ENCODE results near the gene SEC14L2. TPM values are rescaled to one million over a fixed set of nuclear protein-coding genes. Genes with fewer than 3 reads are reported as not detected.

Gene SEC14L2
- total RNA-seq, 2 donors from 2014 or later: 0.89 to 2.8 TPM

DNA sequence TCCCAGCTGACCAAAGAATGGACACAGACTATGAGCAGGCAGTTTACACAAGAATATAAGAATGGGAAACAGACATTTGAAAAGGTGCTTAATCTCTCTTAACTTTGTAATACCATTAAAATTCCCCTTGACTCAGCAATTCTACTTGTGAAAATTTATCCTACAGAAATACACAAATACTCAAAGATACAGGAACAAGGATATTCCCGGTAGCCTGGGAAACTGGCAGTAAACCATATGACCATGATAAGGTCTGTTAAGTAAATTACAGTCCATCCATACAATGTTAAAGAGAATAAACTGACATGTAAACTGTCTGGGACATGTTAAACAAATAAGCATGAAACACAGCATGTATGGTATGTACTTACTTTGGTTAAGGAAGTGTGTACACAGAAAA, 20.0 kb downstream of the SEC14L2 start:
- Histone ChIP-seq H3K4me3 (no peak overlapping the region), H3K27ac (no peak overlapping the region), H3K36me3 (peaks cover 26% of the 10 kb centered on the region), H3K4me1 (peaks cover 0 to 6% of the 10 kb centered on the region in 2 donors), H3K27me3 (no peaks in the 10 kb centered on the region), H3K9me3 (no peaks in the 10 kb centered on the region)
- no peak for DNase-seq (ENCODE audit: low spot score)
- TF ChIP-seq, protein P1, sequence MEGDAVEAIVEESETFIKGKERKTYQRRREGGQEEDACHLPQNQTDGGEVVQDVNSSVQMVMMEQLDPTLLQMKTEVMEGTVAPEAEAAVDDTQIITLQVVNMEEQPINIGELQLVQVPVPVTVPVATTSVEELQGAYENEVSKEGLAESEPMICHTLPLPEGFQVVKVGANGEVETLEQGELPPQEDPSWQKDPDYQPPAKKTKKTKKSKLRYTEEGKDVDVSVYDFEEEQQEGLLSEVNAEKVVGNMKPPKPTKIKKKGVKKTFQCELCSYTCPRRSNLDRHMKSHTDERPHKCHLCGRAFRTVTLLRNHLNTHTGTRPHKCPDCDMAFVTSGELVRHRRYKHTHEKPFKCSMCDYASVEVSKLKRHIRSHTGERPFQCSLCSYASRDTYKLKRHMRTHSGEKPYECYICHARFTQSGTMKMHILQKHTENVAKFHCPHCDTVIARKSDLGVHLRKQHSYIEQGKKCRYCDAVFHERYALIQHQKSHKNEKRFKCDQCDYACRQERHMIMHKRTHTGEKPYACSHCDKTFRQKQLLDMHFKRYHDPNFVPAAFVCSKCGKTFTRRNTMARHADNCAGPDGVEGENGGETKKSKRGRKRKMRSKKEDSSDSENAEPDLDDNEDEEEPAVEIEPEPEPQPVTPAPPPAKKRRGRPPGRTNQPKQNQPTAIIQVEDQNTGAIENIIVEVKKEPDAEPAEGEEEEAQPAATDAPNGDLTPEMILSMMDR (IDR thresholded peaks at IDR 0.05): no peak

- Histone ChIP-seq H3K36me3 (peaks cover 22% of the 10 kb centered on the region), H3K9me3 (no peaks in the 10 kb centered on the region), H3K27ac (peak overlapping the region in 1 of 2 donors; percentile 92), H3K4me1 (peaks cover 0 to 37% of the 10 kb centered on the region in 2 donors), H3K27me3 (no peaks in the 10 kb centered on the region), H3K4me3 (no peak overlapping the region)
- TF ChIP-seq, protein P1 (IDR thresholded peaks at IDR 0.05): no peak
- no peak for DNase-seq (ENCODE audit: low spot score)
Measured at GRCh38 chr22:30420347-30421125, 23.7 kb downstream of the SEC14L2 start.

DNA sequence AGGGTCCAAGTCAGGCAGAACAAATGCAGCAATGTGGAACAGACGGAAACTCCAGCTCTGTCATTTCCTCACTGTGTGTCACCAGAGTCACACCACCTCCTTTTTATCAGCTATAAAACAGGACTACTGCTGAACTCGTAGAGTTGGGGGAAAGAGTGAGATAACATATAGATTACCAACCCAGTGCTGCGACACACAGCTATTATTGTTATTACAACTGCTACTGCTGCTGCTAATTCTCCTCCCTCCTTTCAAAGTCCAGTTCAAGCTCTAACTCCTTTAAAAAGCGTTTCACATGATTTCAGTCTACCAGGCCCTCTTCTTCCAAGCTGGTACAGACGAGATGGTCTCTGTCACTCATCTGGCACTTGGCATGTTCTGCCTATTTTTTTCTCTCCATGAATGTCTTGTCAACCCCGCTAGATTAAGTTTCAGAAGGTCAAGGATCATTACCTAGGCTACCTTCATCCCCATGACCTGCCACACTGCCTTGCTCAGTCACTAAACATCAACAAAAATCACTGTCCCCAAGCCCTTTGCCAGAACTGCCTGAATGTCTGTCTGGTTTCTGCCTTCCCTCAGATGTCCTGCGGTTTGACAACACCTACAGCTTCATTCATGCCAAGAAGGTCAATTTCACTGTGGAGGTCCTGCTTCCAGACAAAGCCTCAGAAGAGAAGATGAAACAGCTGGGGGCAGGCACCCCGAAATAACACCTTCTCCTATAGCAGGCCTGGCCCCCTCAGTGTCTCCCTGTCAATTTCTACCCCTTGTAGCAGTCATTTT, 25.1 kb downstream of the SEC14L2 start:
- peak overlapping the region in 1 of 2 donors; percentile 71 for H3K4me3 ChIP-seq
- TF ChIP-seq, protein P1 (IDR thresholded peaks at IDR 0.05): no peak
- peaks cover 9% of the 10 kb centered on the region for H3K36me3 ChIP-seq
- H3K9me3 ChIP-seq: no peaks in the 10 kb centered on the region
- peaks cover 0 to 48% of the 10 kb centered on the region in 2 donors for H3K4me1 ChIP-seq
- DNase-seq (ENCODE audit: low spot score): no peak
- H3K27ac ChIP-seq: peak overlapping the region; percentile 92 to 98
- H3K27me3 ChIP-seq: no peaks in the 10 kb centered on the region

DNA sequence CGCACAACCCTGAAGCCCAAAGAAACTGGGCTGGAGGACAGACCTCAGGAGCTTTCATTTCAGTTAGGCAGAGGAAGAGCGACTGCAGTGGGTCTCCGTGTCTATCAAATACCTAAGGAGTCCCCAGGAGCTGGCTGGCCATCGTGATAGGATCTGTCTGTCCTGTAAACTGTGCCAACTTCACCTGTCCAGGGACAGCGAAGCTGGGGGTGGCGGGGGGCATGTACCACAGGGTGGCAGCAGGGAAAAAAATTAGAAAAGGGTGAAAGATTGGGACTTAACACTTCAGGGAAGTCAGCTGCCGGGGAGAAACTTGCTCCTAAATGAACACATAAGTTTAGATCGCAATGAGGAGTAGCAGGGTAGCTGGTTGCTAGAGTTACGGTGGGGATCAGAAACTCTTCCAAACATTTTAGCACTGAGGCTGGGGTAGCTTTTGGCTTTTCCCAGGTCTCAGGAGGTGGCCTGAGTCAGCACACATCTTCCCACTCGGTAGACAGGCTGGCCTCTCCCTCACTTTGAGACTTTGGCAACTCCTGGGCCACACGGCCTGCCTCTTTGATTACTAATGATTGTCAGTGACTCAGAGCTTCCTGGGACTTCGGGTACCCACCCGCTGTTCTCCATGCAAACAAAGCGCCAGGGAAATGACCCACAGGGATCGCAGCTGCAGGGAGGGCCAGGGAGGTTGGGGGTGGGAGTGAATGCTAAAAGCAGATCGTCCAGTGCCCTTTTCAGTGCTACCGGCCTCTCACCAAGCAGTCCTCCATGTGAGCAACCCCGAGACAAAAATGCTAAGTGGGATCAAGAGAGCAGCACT, 25.9 kb downstream of the SEC14L2 start:
- no peaks in the 10 kb centered on the region for H3K27me3 ChIP-seq
- peak; percentile 93 for DNase-seq (ENCODE audit: low spot score)
- TF ChIP-seq, protein P1 (IDR thresholded peaks at IDR 0.05): no peak
- H3K4me3 ChIP-seq: peak overlapping the region; percentile 39 to 71
- peaks cover 0 to 48% of the 10 kb centered on the region in 2 donors for H3K4me1 ChIP-seq
- no peaks in the 10 kb centered on the region for H3K9me3 ChIP-seq
- H3K36me3 ChIP-seq: peaks cover 4% of the 10 kb centered on the region
- peak overlapping the region; percentile 92 to 98 for H3K27ac ChIP-seq

- peak overlapping the region; percentile 39 to 71 for H3K4me3 ChIP-seq
- H3K36me3 ChIP-seq: no peaks in the 10 kb centered on the region
- peaks cover 0 to 48% of the 10 kb centered on the region in 2 donors for H3K4me1 ChIP-seq
- TF ChIP-seq, protein P1 (IDR thresholded peaks at IDR 0.05): no peak
- H3K9me3 ChIP-seq: no peaks in the 10 kb centered on the region
- no peak for DNase-seq (ENCODE audit: low spot score)
- H3K27ac ChIP-seq: peak overlapping the region; percentile 92 to 98
- H3K27me3 ChIP-seq: no peaks in the 10 kb centered on the region
Measured at GRCh38 chr22:30423301-30423958, 26.6 kb downstream of the SEC14L2 start.
